Kidney (tissue), 14 donors: Measurements from ENCODE around the gene OXSR1. TPM values are rescaled to one million over a fixed set of nuclear protein-coding genes. Genes with fewer than 3 reads are reported as not detected.

Experiments used
- DNase-seq, 5 donors: peaks; one replicate each; pipeline ENCODE4 v3.0.0-alpha.2; 2013 to 2020
- FAIRE-seq: peaks from 2 replicates; lab custom pipeline; 2012; peaks lifted over from hg19 to GRCh38; lab: Jason Lieb, UNC
- H3K27ac ChIP-seq, 2 donors: one replicate each; pipeline ENCODE4 v1.7.0; 2013; ENCODE audit warnings: low read depth in 2 of 2, low read length in 2 of 2, inconsistent platforms in 1 of 2
- H3K27me3 ChIP-seq: one replicate; pipeline ENCODE4 v1.7.1; 2013; ENCODE audit warnings: low read length, inconsistent platforms; ENCODE audit not compliant: control insufficient read depth, insufficient read depth
- H3K36me3 ChIP-seq, 3 donors: one replicate each; pipeline versions ENCODE4 v1.7.0 to v1.7.1; 2013; ENCODE audit warnings: low read length in 3 of 3, control low read depth in 1 of 3, inconsistent platforms in 1 of 3; ENCODE audit not compliant: insufficient read depth in 3 of 3, control insufficient read depth in 2 of 3
- H3K4me1 ChIP-seq, 3 donors: one replicate each; pipeline versions ENCODE4 v1.7.0 to v1.7.1; 2013; ENCODE audit warnings: low read length in 3 of 3, inconsistent platforms in 1 of 3, low read depth in 1 of 3; ENCODE audit not compliant: control insufficient read depth in 2 of 3, insufficient read depth in 2 of 3
- H3K4me3 ChIP-seq, 3 donors: one replicate each; pipeline versions ENCODE4 v1.7.0 to v1.8.1; 2013; ENCODE audit warnings: low read length in 3 of 3, control low read depth in 1 of 3, inconsistent platforms in 1 of 3
- H3K9ac ChIP-seq, 3 donors: one replicate each; pipeline versions ENCODE4 v1.7.0 to v1.7.1; 2013; ENCODE audit warnings: low read length in 3 of 3, control low read depth in 1 of 3, inconsistent platforms in 1 of 3
- H3K9me3 ChIP-seq, 3 donors: one replicate each; pipeline versions ENCODE4 v1.7.0 to v1.7.1; 2013; ENCODE audit warnings: low read length in 3 of 3, control low read depth in 1 of 3, inconsistent platforms in 1 of 3; ENCODE audit not compliant: control insufficient read depth in 2 of 3, insufficient read depth in 1 of 3
- intact Hi-C: fragments of 100-400 bp; cut with DNase I; formaldehyde crosslinking; loops from one replicate; pipeline ENCODE4 v1.11.1; 2022
- polyA plus RNA-seq: library from polyadenylated mRNA; stranded (reverse); fragments of 350-450 nt; fragmentation: Illumina TruSeq; extraction: RNeasy Lipid Tissue Mini Kit (QIAGEN cat#74804); gene quantifications from one replicate; pipeline ENCODE4 v1.2.3, GENCODE V29; 2014; ENCODE audit warnings: low read depth, low replicate concordance; ENCODE audit not compliant: insufficient read depth
- total RNA-seq: library from RNA; stranded (reverse); fragmentation: NEBNext Ultra II Directional; extraction: Animal tissue kit (Norgen Biotek cat#: 25700); gene quantifications from one replicate; pipeline ENCODE4 v1.2.1, GENCODE V29; 2021
- TF ChIP-seq, protein P1 (sequence below): IDR thresholded peaks from 3 replicates; pipeline ENCODE4 v1.5.1; 2012; ENCODE audit warnings: mild to moderate bottlenecking, moderate library complexity, borderline replicate concordance; ENCODE audit not compliant: insufficient read depth; ENCODE audit errors: extremely low read depth
- donor health status: control.
- donor health status: control.
- donor health status: control.
- donor health status: control.
- donor health status: control.
- donor health status: DM: yes; HTN: yes; CAD: no.
- donor health status: Normal renal cell carcinoma (clear cell type).

Gene OXSR1
- total and polyA plus RNA-seq, 2 donors from 2014 or later: 16.7 to 40.0 TPM

GRCh38 chr3:38116471-38117162 lies 48.7 kb upstream of the OXSR1 start:
- no peaks in the 10 kb centered on the region for H3K27me3 ChIP-seq
- DNase-seq (peak in 2 of 5 donors; percentile 29 to 68), FAIRE-seq (no peak)
- H3K36me3 ChIP-seq: peaks cover 0 to 7% (median 4%) of the 10 kb centered on the region in 3 donors
- H3K4me1 ChIP-seq: peaks cover 0 to 7% (median 5%) of the 10 kb centered on the region in 3 donors
- no peak overlapping the region for H3K4me3 ChIP-seq
- no peaks in the 10 kb centered on the region for H3K9me3 ChIP-seq
- intact Hi-C loops: no loop called here
- TF ChIP-seq, protein P1, sequence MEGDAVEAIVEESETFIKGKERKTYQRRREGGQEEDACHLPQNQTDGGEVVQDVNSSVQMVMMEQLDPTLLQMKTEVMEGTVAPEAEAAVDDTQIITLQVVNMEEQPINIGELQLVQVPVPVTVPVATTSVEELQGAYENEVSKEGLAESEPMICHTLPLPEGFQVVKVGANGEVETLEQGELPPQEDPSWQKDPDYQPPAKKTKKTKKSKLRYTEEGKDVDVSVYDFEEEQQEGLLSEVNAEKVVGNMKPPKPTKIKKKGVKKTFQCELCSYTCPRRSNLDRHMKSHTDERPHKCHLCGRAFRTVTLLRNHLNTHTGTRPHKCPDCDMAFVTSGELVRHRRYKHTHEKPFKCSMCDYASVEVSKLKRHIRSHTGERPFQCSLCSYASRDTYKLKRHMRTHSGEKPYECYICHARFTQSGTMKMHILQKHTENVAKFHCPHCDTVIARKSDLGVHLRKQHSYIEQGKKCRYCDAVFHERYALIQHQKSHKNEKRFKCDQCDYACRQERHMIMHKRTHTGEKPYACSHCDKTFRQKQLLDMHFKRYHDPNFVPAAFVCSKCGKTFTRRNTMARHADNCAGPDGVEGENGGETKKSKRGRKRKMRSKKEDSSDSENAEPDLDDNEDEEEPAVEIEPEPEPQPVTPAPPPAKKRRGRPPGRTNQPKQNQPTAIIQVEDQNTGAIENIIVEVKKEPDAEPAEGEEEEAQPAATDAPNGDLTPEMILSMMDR: no peak
- H3K27ac ChIP-seq: no peak overlapping the region
- no peak overlapping the region for H3K9ac ChIP-seq

GRCh38 chr3:38117163-38117716 lies 48.1 kb upstream of the OXSR1 start:
- no peaks in the 10 kb centered on the region for H3K27me3 ChIP-seq
- H3K4me3 ChIP-seq: no peak overlapping the region
- no peaks in the 10 kb centered on the region for H3K9me3 ChIP-seq
- FAIRE-seq (no peak), DNase-seq (peak in 1 of 5 donors; percentile 77)
- TF ChIP-seq, protein P1: peak; percentile 17
- intact Hi-C loops: no loop called here
- H3K4me1 ChIP-seq: peaks cover 0 to 10% (median 7%) of the 10 kb centered on the region in 3 donors
- no peak overlapping the region for H3K27ac ChIP-seq
- no peak overlapping the region for H3K9ac ChIP-seq
- peaks cover 0 to 9% (median 6%) of the 10 kb centered on the region in 3 donors for H3K36me3 ChIP-seq

DNA sequence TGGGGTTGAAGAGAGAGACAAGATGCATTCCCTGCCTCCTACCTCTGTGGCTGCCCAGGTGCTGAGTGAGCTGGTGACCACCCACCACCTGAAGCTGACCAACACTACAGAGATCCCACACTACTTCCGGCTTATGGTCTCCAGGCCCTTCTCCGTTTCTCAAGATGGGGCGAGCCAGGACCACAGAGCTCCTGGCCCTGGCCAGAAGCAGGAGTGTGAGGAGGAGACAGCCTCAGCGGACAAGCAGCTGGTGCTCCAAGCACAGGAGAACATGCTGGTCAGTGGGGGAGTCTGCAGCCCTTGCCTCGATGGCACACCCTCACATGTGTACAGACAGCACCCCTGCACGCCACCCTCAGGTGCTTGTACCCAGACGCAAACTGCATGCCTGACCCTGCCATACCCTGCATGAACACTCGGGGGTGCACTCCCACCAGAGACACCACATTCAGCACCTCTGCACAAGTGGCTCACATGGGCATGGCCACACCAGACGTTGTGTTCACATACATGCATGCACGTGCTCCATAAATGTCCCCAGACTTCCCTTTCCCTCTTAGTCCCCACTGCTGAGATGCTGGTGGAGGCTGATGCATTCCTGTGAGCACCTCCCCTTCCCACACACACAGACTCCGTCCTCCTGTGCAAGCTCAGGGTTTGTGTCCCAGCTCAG lies 47.5 kb upstream of the OXSR1 start:
- Histone ChIP-seq H3K27ac (no peak overlapping the region), H3K27me3 (no peaks in the 10 kb centered on the region), H3K4me1 (peaks cover 0 to 12% (median 7%) of the 10 kb centered on the region in 3 donors), H3K4me3 (no peak overlapping the region), H3K9ac (no peak overlapping the region), H3K36me3 (peaks cover 0 to 16% (median 11%) of the 10 kb centered on the region in 3 donors), H3K9me3 (no peaks in the 10 kb centered on the region)
- DNase-seq: peak; percentile 40 to 80 (median 52)
- no peak for FAIRE-seq
- intact Hi-C loops: no loop called here
- TF ChIP-seq, protein P1: peak; percentile 65
